ENCODE results near the gene TSPYL1.
"Not testable (repeated sequence)": the region's sequence is repeated elsewhere in the genome, so short reads cannot be mapped to it uniquely, and the experiment has no call there.

TSPYL1 gene

DNA sequence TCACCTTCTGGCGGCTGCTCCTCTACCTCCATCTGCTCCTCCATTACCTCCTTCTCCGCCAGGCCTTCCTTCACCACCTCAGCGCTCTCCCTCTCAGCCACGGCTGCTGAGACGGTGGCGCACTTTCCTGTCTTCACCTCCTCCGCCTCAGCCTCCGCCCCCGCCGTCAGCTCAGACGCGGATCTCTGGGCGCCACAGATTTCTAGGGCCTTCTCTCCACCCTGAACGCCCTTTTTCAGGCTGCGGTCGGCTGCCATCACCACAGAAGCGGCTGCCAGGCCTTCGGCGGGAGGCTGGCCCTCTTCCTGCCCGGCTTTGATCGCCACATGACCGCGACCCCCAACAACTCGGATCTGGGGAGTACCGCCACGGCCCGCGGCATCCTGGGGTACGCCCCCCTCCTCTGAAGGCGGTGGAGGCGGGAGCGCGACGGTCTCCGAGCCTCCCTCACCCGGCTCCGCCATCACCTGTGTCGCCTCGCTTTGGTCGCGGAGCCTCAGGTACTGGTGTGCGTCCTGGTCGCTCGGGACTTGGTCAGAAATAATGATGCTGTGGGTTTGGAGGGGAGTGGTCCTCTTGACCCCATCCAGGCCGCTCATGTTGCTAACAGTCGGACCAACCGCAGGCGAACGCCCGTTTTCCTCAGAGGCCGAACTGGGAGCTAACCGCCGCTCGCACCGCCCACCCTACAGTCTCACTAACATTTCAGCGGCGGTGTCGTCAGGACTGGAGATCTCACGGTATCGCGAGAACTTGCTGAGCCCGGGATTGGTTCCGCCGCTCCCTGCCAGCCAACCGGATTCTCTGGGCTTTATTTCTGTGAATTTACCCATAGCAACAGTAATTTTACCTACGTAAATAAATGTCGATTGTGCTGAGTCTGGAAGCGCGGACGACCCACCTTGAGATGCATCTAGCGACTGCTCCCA is at the start of gene TSPYL1:
Gene TSPYL1 (minus strand): TSS at position 699 of the 929 bp plus-strand sequence. CDS start 100 bp downstream, at position 599.
- peak; percentile 97 for DNase-seq

DNA sequence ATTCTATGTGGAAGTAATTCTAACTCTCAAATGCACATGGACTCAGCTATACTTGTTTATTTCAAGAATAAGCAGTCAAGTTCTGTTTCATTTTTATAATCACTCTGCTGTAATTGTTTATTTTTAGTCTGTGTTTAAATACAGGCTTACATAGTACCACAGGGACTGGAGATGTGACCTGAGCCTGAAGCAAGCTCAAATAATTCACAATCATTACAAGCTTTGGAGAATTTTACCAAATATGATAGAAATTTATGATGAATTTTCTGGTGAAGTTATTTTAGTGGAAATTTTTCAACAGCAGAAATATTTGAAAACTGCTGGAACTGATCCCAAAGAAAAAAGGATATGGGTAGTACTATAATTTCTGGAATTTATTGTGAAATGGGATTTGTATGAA is 49.4 kb upstream of the TSPYL1 start:
- peak; percentile 65 for DNase-seq

DNA sequence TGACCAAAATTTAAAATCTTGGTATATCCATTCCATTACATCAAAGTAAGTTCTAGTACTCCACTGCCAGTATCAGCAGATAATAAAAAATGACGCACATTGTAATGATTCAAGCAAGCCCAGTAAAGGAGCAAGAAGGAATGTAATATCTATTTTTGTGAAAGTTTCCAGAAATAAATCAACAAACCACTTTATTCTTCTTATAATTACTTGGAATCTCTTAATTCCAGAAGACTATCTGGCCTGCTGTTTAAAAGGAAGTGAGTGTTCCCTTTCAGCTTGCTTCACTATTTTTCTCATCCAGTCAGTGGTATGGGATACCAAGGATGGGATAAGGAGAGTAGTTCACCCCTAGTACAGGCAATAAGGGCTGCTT is 48.8 kb upstream of the TSPYL1 start:
- peak; percentile 69 for DNase-seq

DNA sequence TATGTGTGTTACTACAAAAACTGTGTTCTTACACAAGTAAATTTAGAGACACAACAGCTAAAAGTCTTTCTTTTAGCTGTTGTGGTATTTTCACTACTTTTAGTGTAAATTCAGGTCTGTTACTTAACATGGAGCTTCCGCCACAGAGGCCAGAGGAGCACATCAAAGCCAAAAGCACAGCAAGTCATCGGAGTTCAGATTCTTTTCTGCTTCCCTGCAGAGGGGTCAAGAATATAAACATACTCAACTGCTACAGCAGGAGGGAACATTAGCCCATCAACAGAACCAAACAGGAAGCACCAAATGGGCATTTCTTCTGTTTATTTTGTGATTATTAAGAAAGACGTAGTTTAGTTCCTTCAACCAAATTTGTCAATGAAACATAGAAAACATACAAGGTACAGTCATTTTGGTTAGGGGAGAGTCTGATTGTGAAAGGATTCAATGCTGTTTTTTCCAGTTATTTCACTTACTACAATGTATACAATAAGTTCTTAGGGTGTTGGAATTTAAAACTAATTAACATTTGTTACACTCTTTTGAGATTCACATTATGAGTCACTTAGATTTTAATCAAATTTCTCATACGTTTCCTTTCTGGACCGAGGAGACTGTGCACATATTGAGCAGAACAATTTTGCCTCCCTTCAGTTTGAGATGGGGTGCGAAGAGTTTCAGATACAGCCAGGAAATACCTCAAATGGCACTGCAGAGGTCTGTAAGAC is 48.2 kb upstream of the TSPYL1 start:
- DNase-seq: no peak

DNA sequence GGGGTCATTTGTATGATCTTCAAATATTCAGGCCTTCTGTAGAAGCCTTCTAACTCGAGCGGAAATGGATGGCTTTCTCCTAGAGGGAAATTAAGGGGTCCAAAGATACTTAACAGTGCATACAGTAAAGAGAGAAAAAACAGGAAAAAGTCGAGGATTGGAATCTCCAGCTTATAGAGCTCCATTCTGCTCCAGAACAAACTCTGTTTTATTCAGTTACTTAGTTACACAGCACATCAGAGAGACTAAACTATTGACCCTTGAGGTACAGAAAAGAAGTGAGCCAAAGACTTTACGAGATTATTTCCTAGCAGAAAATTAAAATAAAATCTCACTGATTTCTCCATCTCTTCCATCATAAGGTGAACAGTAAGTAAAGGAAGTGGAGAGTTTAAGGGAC is 47.3 kb upstream of the TSPYL1 start:
- DNase-seq: no peak

DNA sequence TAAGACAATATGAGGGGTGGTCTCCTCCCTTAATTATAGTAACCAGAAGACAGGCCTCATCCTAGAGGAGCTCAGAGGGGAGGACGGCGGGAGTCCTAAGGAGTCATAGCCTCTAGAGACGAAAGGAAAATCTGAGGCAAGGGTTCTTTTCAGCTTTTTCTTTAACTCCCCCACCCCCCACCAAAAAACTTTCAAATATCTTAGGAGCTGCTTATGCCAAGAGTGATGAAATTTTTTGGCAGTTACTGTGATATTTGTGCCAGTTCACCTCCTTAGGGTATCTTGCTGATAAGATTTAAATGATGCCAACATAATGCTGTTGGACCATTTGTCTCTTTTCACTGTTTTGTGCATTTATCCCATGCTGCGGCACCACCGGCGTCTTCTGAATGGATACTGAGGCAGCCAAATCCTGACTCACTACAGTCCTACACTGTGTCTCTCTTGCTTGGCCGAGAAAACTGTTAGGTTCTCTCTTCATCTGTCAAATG is 46.5 kb upstream of the TSPYL1 start:
- DNase-seq: no peak

DNA sequence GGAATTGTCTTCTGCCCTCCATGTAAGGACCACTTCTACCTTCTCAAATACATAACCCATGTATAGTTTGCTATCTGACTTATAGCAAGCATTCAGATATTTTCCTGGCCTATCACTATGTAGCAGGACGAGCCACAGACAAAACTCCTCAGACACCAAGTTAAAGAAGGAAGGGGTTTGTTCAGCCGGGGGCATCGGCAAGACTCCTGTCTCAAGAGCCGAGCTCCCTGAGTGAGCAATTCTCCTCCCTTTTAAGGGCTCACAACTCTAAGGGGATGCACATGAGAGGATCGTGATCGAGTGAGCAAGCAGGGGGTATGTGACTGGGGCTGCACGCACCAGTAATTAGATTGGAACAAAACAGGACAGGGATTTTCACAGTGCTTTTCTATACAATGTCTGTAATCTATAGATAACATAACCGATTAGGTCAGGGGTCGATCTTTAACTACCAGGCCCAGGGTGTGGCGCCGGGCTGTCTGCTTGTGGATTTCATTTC is 46.0 kb upstream of the TSPYL1 start:
- not testable (repeated sequence) for DNase-seq

DNA sequence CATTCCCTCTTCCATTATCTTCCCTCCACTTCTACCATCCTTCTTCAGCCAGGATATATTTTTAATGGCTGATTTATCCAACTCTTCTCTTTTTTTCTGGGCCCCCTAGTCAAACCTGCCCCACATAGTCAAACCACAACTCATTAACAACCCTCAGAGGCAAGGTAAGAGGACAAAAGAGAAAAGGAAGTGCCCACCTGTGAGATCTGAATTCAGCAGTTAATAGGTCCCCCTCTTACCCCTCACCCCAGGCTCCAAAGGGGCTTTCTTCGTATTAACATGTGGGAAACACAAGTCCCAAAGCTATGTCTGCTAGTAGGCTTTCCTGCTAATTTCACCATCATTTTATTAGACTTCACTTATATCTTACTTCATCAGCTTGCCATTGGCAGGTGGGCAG is 44.1 kb upstream of the TSPYL1 start:
- DNase-seq: no peak

DNA sequence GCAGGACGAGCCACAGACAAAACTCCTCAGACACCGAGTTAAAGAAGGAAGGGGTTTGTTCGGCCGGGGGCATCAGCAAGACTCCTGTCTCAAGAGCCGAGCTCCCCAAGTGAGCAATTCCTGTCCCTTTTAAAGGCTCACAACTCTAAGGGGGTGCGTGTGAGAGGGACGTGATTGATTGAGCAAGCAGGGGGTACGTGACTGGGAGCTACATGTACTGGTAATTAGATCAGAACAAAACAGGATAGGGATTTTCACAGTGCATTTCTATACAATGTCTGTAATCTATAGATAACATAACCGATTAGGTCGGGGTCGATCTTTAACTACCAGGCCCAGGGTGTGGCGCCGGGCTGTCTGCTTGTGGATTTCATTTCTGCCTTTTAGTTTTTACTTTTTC is 42.2 kb upstream of the TSPYL1 start:
- not testable (repeated sequence) for DNase-seq

DNA sequence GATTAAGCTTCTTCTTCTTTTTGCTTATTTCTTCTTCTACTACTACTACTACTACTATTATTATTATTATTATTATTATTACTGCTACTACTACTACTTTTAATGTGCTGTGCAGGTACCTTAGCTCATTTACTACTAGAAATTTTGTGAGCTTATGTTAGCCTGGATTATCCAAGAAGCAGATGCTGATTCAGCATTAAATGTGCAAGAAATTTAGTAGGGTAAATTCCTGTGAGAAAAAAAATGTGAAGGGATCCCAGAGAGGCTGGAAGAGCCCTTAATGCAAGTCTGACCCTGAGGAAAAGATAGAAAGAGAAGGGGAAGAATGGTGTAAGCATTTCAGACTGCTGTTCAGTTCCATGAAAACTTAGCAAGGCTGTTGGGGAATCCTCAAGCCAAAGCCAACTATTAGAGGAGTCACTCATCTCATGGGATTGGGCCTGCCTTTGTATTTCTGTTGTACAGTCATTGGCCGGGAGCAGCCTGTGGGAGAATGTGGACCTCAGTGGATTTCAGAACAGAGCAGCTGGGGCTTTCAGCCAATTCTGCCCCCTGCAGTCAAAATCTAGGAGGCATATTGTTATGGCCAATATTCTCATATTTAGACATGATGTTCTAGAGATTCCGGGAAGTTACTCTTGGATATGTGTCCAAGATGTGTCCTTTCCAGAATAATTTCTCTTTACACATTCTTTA is 37.2 kb upstream of the TSPYL1 start:
- no peak for DNase-seq

DNA sequence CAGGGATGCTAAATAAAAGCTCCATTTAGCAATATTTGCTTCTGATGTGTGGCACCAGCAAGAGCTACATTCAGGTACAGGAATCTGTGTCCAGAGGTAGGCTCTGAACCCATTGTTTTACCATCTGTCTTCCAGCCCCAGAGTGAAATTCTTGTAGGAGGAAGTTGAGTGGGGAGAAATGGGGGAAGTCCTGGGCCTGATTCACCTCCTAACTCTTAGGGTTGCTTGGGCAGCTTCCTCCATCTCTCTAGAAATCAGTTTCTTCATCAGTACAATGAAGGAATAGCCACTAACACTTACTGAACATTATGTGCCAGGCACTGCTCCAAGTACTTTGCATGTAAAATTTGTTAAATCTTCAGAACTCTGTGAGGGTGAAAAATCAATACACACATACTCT is 35.1 kb upstream of the TSPYL1 start:
- DNase-seq: no peak

DNA sequence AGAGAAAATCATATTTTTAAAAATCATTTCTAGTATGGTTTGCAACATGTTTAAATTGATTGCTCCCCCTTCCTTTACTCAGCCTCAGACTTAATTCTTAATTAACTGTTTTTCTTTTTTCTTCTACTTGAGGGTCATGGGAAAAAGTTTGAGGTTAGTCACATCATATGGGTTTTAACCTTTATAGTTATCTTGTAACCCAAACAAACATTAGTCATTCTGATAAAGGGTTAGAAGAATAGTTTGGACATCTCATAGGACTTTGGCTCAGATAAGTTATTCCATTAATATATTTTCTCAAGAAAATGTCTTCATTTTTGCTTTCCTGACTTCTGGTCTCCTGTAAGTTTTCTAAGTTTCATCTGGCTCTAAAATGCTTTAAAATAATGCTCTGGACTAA is 34.5 kb upstream of the TSPYL1 start:
- no peak for DNase-seq

DNA sequence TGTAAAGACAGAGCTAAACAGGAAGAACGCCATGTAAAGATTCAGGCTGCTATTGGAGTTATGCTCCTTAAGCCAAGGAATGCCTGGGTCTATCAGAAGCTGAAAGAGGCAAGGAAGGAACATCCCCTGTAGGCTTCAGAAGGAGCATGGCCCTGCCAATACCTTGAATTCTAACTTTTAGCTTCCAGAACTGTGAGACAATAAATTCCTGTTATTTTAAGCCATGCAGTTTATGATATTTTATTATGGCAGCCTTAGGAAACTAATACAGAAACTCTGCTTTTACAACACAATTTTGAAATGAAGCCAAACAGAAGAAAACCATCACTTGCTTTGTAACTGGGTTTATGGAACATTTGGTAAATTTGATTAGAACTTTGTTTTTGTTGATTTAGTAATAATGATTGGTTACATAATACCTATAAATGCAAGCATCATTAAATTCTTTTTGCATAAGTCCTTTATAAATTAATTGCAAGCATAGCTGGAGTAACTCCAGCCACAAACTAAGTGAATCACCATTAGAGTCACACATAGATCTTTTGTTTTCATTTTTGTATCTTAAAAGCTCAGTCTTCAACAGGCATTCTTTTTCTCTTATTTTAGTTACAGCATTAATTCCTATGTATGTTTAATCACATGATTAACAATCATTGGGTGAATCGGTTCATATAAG is 33.5 kb upstream of the TSPYL1 start:
- peak; percentile 37 for DNase-seq

DNA sequence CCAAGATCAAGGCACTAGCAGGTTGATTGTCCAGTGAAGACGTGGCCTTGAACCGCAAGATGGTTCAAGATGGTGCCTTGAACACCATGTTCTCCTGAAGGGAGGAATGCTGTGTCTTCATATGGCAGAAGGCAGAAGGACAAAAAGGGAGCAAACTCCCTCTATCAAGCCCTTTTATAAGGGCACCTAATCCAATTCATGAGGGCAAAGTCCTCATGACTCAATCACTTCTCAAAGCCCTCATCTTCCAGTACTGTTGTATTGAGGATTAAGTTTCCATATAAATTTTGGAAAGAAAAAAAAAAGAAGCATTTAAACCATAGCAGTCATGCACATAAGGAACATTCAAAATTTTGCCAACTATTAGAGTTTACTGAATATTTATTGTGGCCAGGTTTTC is 29.9 kb upstream of the TSPYL1 start:
- DNase-seq: no peak

DNA sequence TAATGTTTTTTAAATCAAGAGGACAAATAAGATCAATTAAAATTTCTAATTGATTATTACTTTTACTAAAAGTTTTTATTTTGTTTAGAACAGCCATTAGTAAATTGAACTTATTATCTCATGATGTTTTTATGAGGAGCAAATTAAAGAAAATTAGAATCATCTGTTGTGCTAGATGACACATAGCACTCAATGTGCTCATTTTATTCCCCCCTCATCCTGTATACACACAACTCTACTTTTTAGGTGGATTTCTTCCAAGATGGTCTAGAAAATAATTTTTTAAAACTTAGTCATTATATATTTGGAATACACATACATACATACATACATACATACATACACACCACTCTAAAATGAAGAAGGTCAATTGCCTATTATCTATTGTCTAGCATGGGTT is 29.3 kb upstream of the TSPYL1 start:
- peak; percentile 14 for DNase-seq

DNA sequence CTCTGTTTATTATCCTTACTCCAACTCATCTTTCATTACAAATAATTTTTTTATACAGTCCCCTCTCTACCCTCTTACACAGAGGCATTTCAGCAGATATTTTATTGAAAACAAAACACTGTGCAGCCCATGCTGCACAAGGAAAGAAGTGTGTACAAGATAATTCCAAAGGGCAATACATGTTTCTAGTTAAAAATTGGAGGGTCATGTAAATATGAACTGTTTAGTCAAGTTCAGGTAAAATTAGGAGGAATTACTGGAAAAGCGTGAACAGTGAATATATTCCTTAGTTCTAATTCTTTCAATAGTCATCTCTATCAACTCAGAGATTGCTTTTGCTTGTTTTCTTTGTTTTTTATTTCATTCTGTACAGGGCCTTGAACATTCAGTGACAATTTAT is 27.9 kb upstream of the TSPYL1 start:
- DNase-seq: no peak

DNA sequence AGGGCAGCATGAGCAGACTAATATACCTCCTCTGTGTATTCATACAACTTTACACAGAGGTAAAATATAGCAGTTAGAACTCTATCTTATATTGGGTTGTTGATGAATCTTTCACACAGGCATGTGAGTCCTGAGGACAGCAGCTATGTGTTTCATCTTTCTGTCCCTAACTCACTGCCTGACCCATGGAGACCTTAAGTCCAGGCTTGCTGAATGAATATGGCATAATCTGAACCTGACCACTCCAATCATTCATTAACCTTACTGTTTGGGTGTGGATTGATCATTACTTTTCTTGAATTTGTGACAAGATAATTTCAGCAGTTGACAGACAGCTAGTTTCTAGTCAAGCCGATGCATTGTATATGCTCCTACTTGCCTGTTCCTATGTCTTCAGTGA is 27.3 kb upstream of the TSPYL1 start:
- DNase-seq: no peak

DNA sequence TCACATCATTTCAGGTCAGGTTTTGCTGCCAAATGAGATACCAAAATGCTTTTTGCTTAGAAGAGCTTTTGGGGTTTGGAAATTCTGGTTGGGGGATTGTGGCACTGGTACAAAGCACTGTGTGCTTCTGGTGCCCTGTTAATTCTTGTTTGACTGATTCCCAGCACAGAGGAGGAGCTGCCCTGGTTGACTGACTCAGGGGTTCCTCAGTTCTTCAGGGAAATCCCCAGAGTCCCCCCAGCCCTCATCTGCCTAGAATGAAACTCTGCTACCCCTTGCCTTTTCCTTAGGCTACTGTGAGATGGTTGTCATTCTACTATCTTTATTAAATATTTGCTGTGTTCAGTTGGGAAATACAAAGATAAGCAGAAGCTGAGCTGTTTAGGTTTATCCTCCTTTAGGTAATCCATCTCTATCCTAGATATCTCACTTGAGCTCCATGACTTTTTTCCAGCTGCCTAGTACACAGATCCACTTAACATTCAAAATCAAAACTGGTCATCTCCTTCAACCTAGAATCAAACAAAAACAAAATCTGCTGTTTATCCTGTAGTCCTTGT is 24.9 kb upstream of the TSPYL1 start:
- no peak for DNase-seq

DNA sequence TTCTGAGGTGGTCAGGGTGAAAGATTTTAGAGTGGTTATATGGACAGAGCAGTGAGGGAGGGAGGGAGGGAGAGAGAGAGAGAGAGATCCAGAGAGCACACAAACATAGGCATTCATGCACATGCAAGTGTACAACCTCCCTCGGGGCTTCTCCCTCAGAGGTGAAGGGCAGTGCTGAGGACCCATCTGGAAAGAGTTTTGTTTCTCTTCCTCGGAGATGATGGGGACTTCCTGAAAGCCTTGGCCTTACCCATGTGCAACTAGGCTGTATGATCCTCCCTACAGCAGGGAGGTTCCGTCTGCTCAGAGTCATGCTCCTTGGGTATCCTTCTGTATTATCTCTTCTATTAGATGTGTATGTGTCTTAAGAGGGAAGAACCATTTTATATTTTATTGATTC is 21.4 kb upstream of the TSPYL1 start:
- no peak for DNase-seq

DNA sequence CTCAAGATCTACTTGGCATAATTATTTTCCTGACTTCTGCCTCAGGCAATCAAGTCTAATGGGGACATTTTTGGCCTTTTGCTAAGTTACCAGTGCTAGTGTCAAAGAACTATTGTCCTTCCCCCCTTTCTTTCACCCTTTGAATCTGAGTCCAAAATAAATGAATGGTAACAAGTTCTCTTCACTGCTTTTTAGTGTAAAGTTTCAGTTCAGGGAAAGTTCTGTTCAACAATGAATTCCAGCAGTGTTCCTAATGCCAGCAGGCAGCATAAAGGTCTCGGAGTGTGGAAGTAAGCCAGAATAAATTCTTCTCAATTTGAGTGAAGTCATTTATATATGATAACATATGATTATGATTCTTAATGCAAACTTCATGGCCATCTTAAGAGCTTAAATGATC is 20.8 kb upstream of the TSPYL1 start:
- no peak for DNase-seq

DNA sequence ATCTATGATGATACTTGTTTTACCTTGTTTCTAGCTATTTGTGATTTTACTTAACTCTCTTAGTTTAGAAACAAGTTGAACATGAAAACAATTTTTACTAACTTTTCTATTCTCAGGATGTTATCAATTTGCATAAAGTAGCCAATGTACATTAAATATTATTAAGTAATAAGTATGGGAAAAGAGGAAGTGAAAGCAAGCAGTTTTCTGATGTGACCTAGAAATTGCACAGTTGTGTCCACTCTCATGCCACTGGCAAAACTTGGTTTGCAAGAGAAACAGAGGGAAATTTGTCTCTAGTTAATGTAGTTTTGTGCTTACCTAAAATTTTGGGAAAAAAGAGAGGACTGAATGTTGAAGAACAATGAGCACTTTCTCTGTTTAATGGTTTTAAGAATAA is 19.2 kb upstream of the TSPYL1 start:
- DNase-seq: no peak

DNA sequence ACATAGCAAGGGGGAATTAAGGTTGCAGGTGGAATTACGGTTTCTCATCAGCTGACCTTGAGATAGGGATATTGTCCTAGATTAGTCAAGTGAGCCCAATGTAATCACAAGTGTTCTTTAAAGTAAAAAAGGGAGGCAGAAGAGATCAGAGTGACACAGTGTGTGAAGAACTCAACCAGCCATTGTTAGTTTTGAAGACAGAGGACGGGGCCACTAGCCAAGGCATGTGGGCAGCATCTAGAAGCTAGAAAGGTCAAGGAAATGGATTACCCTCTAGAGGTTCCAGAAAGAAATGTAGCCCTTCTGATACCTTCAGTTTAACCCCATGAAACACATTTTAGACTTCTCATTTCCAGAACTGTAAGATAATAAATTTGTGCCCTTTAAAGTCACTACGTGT is 18.5 kb upstream of the TSPYL1 start:
- no peak for DNase-seq

Measured in fibroblast of skin of right quadriceps (primary cell).